Activated CD8-positive, alpha-beta memory T cell treated with anti-CD3 and anti-CD28 coated beads, Interleukin-2, amount 50 U/mL, for 4 hours (primary cell): Measurements from ENCODE around the gene PTPRJ.

Experiments used
- DNase-seq: peaks from one replicate; pipeline ENCODE4 v3.0.0-alpha.2; 2020

Gene PTPRJ

DNA sequence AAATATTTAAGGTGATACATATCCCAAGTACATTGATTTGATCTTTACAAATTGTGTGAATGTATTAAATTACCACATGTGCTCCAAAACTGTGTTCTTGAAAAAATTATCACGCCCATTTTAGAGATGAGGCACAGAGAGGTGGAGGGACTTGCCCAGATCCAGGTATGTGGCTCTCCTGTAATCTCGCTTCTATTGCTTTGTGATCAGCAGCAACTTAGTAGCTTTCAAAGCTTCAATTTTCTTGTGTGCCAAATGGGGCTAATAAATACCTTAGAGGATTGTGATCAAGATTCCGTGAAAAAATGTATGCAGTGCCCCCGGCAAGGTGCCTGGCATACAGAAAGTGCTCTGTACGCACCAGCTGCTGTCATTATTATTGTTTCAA lies 18.0 kb downstream of the PTPRJ start:
- DNase-seq: no peak

GRCh38 chr11:47998733-47999359 lies 18.5 kb downstream of the PTPRJ start:
- DNase-seq: no peak

- no peak for DNase-seq
These were observed 20.1 kb downstream of the PTPRJ start for GRCh38 chr11:48000432-48000831.

- peak; percentile 77 for DNase-seq
These were observed 21.2 kb downstream of the PTPRJ start for GRCh38 chr11:48001438-48002021.

DNA sequence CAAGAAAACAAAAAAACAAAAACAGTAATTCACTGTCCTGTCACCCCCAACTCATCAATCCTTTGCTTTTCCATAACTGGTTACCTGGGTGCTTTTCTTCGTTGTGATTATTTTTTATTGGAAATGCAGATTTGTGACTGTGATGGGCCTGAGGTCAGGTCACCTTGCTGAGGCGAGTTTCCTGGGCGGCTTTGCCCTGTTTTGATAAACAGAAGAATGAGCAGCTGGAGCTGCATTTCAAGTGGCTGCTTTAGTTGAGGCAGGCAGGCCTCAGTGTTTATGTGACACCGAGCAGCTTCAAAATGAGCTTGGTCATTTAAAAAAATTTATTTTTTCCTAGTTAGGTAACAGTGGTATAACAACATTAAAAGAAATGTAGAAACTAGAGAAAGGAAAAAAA lies 22.2 kb downstream of the PTPRJ start:
- no peak for DNase-seq

DNA sequence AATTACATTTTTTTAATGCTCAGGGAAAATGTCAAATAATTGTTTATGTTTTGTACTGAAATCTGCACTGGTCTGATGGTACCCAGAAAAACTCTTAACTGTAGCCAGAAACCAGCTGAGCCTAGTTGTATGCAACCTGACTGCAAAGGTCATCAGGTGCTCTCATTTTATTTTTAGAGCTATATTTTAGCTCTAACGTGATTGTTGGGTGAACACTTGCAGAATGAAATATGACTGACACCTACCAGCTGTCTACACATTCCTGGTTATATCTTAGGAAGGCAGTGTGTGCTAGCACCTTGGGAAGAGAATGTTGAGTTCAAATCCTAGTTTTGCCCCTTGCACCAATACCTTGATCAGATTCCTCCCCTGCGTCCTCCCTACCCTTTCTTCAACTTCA lies 23.6 kb downstream of the PTPRJ start:
- DNase-seq: no peak

DNA sequence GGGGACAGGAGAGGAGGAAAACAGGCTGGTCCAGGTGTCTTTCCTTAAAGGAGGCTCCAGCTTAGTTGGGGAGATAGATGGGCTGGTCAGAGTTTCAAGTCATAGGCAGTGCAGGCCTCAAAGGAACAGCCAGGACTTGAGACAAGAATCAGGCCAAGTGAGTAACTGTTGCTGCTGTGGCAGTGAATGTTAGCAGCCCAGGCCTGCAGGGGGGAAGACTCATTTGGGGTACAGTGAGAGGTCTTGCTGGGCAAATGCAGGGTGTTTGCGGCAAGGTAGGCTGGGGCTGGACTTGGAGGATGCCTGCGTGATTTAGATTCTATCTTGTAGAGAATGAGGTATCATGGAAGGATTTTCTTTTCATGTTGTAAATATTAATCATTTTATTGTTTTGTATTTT lies 24.1 kb downstream of the PTPRJ start:
- no peak for DNase-seq

- peak; percentile 46 for DNase-seq
These were observed 24.8 kb downstream of the PTPRJ start for GRCh38 chr11:48005136-48005535.

DNA sequence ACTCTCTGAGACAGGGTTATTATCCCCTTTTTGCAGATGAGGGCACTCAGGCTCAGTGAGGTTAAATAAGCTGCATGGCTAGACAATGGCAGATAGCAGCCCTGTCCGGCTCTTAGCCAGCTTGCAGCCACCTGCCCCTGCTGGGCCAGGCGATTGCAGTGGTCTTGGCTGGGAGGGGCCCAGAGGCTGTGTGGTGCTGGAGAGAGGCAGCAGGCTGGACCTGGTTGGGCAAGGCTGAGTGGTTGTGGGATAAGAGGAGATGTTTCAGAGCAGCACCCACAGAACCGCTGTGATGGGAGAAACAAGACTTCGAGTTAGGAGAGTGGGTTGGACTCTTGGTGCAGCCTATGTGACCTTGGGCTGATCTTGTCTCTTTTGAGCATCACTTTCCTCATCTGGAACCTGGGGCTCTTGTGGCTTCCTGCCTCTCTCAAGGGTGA lies 25.5 kb downstream of the PTPRJ start:
- DNase-seq: no peak

- DNase-seq: peak; percentile 28
These were observed 26.1 kb downstream of the PTPRJ start for GRCh38 chr11:48006301-48006992.

- no peak for DNase-seq
These were observed 27.3 kb downstream of the PTPRJ start for GRCh38 chr11:48007677-48008076.

DNA sequence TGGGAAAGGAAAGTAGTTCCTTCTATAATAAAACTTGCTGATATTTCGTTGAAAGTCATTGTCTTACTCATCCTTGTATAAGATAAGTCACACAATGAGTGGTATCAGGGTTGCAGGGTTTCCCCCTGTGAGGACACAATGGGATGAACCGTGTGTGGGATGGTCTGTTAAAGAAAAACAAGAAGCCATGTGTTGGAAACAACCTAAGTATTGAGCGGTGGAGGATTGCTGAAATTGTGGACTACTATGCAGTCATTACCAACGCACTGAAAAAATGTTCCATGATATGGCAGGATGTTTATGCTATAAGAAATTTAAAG lies 28.6 kb downstream of the PTPRJ start:
- peak; percentile 40 for DNase-seq

GRCh38 chr11:48011102-48011797 lies 30.9 kb downstream of the PTPRJ start:
- DNase-seq: no peak

GRCh38 chr11:48011798-48012391 lies 31.5 kb downstream of the PTPRJ start:
- peak; percentile 56 for DNase-seq

DNA sequence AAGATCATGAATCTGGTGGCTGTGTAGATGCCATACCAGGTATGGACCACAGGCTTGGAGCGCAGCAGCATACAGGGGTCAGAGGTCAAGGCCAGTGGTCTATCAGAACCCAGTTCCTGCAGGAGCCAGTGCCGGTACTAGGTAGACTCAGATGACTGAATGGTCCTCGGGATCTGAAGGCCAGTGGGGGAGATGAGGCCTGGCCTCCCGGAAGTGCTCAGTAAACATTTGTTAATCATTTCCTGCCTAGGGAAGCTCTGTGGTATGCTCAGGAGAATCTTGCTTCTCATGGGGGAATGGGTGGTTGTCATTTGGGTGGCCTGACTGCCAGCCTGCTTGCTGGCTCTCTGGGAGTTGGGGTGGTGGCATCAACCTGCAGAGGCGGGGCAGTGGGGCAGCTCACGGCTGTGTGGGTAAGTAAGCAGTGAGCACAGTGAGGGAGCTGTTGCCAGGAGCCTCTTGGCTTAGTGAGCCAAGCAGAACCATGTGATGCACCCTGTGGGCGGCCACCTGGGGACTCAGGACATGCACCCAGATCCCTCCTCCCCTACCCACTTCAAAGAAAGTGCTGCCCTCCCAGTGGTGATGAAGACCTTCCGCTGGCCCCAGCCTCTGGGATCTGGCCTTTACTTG lies 33.0 kb downstream of the PTPRJ start:
- DNase-seq: peak; percentile 54

DNA sequence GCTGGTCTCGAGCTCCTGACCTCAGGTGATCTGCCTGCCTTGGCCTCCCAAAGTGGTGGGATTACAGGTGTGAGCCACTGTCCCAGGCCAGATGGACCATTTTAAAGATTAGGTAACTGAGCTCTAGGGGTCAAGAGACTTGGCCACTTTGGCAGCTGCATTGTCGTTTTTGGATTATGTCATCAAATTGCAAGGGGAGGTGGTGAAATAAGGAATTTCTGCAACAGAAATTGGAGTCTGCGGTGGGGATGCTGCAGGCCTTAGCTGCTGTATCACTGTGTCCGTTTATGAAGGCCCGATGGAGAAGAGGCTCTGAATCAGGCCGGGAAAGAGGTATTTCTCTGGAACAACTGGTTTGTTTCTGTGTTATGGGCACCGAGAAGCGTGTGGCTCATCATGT lies 34.6 kb downstream of the PTPRJ start:
- no peak for DNase-seq

- DNase-seq: peak; percentile 34
These were observed 36.9 kb downstream of the PTPRJ start for GRCh38 chr11:48017105-48017830.

- DNase-seq: no peak
These were observed 37.6 kb downstream of the PTPRJ start for GRCh38 chr11:48017831-48018527.

DNA sequence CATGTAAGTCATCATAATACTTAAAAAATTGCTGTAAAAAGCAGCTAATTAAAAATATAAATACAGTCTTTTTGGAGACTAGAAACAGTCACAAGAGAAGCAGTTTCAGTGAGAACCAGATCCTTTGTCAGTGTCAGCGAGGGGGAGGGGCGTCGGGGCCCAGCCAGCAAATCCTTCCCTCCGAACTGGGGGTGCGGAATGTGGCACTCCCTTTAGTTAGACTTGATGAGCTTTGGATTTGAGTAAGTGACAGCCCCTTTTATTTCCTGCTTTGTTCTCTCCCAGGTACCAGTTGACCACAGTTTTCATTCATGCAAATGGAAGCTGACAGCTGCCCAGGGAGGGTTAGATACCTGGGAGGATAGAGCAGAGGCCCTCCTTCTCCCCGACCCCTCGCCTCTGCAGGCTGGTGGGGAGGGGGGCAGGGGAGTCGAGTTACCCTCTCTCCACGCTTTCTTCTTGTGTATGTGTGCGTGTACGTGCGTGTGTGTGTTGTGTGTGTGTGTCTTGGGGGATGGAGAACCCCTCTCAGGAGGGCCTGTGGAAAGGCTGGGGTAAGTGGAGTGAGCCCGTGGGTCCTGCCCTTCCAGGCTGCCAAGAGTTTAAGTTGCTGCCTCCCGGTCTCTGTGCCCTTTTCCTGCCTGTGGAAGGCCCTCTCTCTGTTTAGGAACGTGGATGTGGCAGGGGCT lies 38.3 kb downstream of the PTPRJ start:
- no peak for DNase-seq

DNA sequence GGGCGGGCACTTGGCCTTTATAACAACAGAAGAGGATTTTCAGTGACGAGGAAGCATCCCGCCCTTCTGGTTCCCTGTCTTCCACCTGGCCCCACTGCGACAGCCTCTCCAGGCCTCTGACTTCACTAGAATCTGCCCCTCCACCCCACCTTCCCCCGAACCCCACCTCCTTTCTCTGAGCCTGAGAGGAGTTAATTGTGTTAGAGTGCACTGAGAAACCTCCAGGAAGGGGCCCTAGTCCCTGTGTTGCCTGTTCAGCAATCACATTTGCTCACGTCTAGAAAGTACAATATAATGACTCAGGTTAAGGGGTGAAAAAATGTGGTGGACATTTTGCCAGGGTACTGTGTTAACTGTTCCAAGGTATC lies 38.8 kb downstream of the PTPRJ start:
- no peak for DNase-seq

GRCh38 chr11:48019595-48019994 lies 39.2 kb downstream of the PTPRJ start:
- DNase-seq: no peak
